Caco-2 (cell line): ENCODE results near the gene ADCY4. TPM values are rescaled to one million over a fixed set of nuclear protein-coding genes. Genes with fewer than 3 reads are reported as not detected.

Experiments used
- BruUV-seq: library from RNA; stranded (reverse); fragments of 400-500 nt; replicated peaks from 2 replicates; lab custom pipeline; 2021; lab: Mats Ljungman, UMichigan
- CTCF ChIA-PET: fragments of 300-600 bp; sonication (Branson Sonifier 250); formaldehyde crosslinking; loops from one replicate; lab custom pipeline; 2022; ENCODE audit warnings: antibody characterized with exemption; lab: Charles Lee
- POLR2A ChIA-PET: fragments of 300-600 bp; sonication (Branson Sonifier 250); formaldehyde crosslinking; loops from one replicate; lab custom pipeline; 2022; ENCODE audit warnings: antibody characterized with exemption; lab: Charles Lee
- DNase-seq, 2 experiments: peaks; one replicate each; pipeline versions ENCODE4 v3.0.0 to v3.0.0-alpha.2; 2020 to 2022
- H3K27me3 ChIP-seq: replicated peaks from 2 replicates; pipeline ENCODE4 v1.6.0; 2011; ENCODE audit warnings: low read length; ENCODE audit not compliant: control insufficient read depth, insufficient read depth
- H3K36me3 ChIP-seq: 2 replicates; pipeline ENCODE4 v1.5.1; 2011; ENCODE audit warnings: low read length; ENCODE audit not compliant: control insufficient read depth, insufficient read depth
- H3K4me1 ChIP-seq: fragments of 250-450 bp; sonication (Bioruptor Pico); 2 replicates; pipeline ENCODE4 v1.5.1; 2020; ENCODE audit warnings: mild to moderate bottlenecking
- H3K4me3 ChIP-seq: 2 replicates; pipeline ENCODE4 v1.5.1; 2011; ENCODE audit warnings: low read depth, mild to moderate bottlenecking, control low read depth, low read length
- H3K9me3 ChIP-seq: fragments of 250-450 bp; sonication (Bioruptor Pico); 2 replicates; pipeline ENCODE4 v1.5.1; 2020; ENCODE audit warnings: mild to moderate bottlenecking, moderate library complexity
- H3K27ac Mint-ChIP-seq: one replicate; pipeline ENCODE4 v1.8.0; 2022; ENCODE audit warnings: mixed read lengths; ENCODE audit not compliant: unreplicated experiment
- H3K27me3 Mint-ChIP-seq: one replicate; pipeline ENCODE4 v1.8.0; 2022; ENCODE audit warnings: mixed read lengths; ENCODE audit not compliant: insufficient read depth, unreplicated experiment
- H3K36me3 Mint-ChIP-seq: one replicate; pipeline ENCODE4 v1.8.0; 2022; ENCODE audit warnings: mild to moderate bottlenecking, mixed read lengths; ENCODE audit not compliant: insufficient read depth, unreplicated experiment
- H3K4me1 Mint-ChIP-seq: one replicate; pipeline ENCODE4 v1.8.0; 2022; ENCODE audit warnings: low read depth, mixed read lengths; ENCODE audit not compliant: unreplicated experiment
- H3K4me3 Mint-ChIP-seq: one replicate; pipeline ENCODE4 v1.8.0; 2022; ENCODE audit warnings: mild to moderate bottlenecking, moderate library complexity, mixed read lengths; ENCODE audit not compliant: unreplicated experiment
- H3K9me3 Mint-ChIP-seq: one replicate; pipeline ENCODE4 v1.8.0; 2022; ENCODE audit warnings: mixed read lengths; ENCODE audit not compliant: unreplicated experiment
- CTCF ChIP-seq, 2 experiments: fragments of 200-600 bp in 1 of 2; IDR thresholded peaks; 1 replicate in 1 of 2; 2 replicates in 1 of 2; pipeline versions ENCODE4 v1.5.1 to v1.8.0; 2011 to 2022; ENCODE audit warnings: antibody characterized with exemption in 1 of 2, control low read depth in 1 of 2, inconsistent platforms in 1 of 2, low read depth in 1 of 2, low read length in 1 of 2, mild to moderate bottlenecking in 1 of 2, moderate library complexity in 1 of 2; ENCODE audit not compliant: insufficient read depth in 1 of 2, severe bottlenecking in 1 of 2, unreplicated experiment in 1 of 2
- intact Hi-C: fragments of 100-400 bp; cut with micrococcal nuclease; formaldehyde crosslinking; loops from one replicate; pipeline ENCODE4 v1.10.0; 2022; ENCODE audit not compliant: unreplicated experiment
- total RNA-seq: library from RNA; stranded (reverse); gene quantifications from 2 replicates; pipeline ENCODE4 v1.2.3, GENCODE V29; 2022

The ADCY4 gene
- total RNA-seq, 1 experiment from 2014 or later: 0.57 TPM

- H3K36me3 Mint-ChIP-seq: peaks cover 16% of the 10 kb centered on the region
- intact Hi-C loops: no loop called here
- Histone ChIP-seq H3K27me3 (no peaks in the 10 kb centered on the region), H3K36me3 (no peaks in the 10 kb centered on the region), H3K9me3 (no peaks in the 10 kb centered on the region), H3K4me1 (peaks cover 14% of the 10 kb centered on the region), H3K4me3 (peak overlapping the region; percentile 33)
- CTCF ChIA-PET: interaction anchor here (1.2 to 1.4 kb wide), 2 partner anchors 9 to 74 kb away, joined by 3 to 18 read pairs; partner anchors contain the start of genes CIDEB and TINF2
- no peak for DNase-seq
- no peak for TF ChIP-seq CTCF (IDR thresholded peaks at IDR 0.05; ENCODE audit: insufficient read depth in 1 of 2, low read depth in 1 of 2, low read length in 1 of 2, severe bottlenecking in 1 of 2, unreplicated experiment in 1 of 2)
- POLR2A ChIA-PET: no interaction called here
- peak overlapping the region; percentile 60 for H3K4me3 Mint-ChIP-seq
- H3K4me1 Mint-ChIP-seq: peaks cover 6% of the 10 kb centered on the region
- no TSS peak for BruUV-seq
- no peak overlapping the region for H3K27ac Mint-ChIP-seq
- H3K27me3 Mint-ChIP-seq: peaks cover 14% of the 10 kb centered on the region
- H3K9me3 Mint-ChIP-seq: no peaks in the 10 kb centered on the region
Measured at GRCh38 chr14:24316597-24316950, 18.3 kb downstream of the ADCY4 start.

- peaks cover 16% of the 10 kb centered on the region for H3K36me3 Mint-ChIP-seq
- H3K4me3 ChIP-seq: peak overlapping the region; percentile 33
- DNase-seq: peak; percentile 71 to 79
- no peaks in the 10 kb centered on the region for H3K9me3 Mint-ChIP-seq
- intact Hi-C loops: no loop called here
- ChIA-PET POLR2A (no interaction called here), CTCF (interaction anchor here (1.1 to 1.4 kb wide), 3 partner anchors 8 to 74 kb away, joined by 3 to 18 read pairs (median 5); partner anchors contain the start of genes CIDEB and TINF2)
- H3K36me3 ChIP-seq: no peaks in the 10 kb centered on the region
- no peaks in the 10 kb centered on the region for H3K9me3 ChIP-seq
- peaks cover 14% of the 10 kb centered on the region for H3K27me3 Mint-ChIP-seq
- H3K27me3 ChIP-seq: no peaks in the 10 kb centered on the region
- peak in 1 of 2 experiments; percentile 47 for TF ChIP-seq CTCF (IDR thresholded peaks at IDR 0.05; ENCODE audit: insufficient read depth in 1 of 2, low read depth in 1 of 2, low read length in 1 of 2, severe bottlenecking in 1 of 2, unreplicated experiment in 1 of 2)
- no peak overlapping the region for H3K27ac Mint-ChIP-seq
- peak overlapping the region; percentile 60 for H3K4me3 Mint-ChIP-seq
- peaks cover 6% of the 10 kb centered on the region for H3K4me1 Mint-ChIP-seq
- H3K4me1 ChIP-seq: peaks cover 14% of the 10 kb centered on the region
- no TSS peak for BruUV-seq
Measured at GRCh38 chr14:24315807-24316596, 18.9 kb downstream of the ADCY4 start.

- no peak for DNase-seq
- POLR2A ChIA-PET: no interaction called here
- peaks cover 13% of the 10 kb centered on the region for H3K27me3 Mint-ChIP-seq
- Histone ChIP-seq H3K9me3 (no peaks in the 10 kb centered on the region), H3K27me3 (no peaks in the 10 kb centered on the region), H3K36me3 (no peaks in the 10 kb centered on the region), H3K4me3 (no peak overlapping the region), H3K4me1 (peaks cover 14% of the 10 kb centered on the region)
- H3K9me3 Mint-ChIP-seq: no peaks in the 10 kb centered on the region
- peak overlapping the region; percentile 60 for H3K4me3 Mint-ChIP-seq
- peaks cover 6% of the 10 kb centered on the region for H3K4me1 Mint-ChIP-seq
- intact Hi-C loops: no loop called here
- TF ChIP-seq CTCF (IDR thresholded peaks at IDR 0.05; ENCODE audit: insufficient read depth in 1 of 2, low read depth in 1 of 2, low read length in 1 of 2, severe bottlenecking in 1 of 2, unreplicated experiment in 1 of 2): no peak
- CTCF ChIA-PET: interaction anchor here (1.1 to 1.4 kb wide), 3 partner anchors 8 to 73 kb away, joined by 3 to 18 read pairs (median 5); partner anchors contain the start of genes CIDEB and TINF2
- peaks cover 16% of the 10 kb centered on the region for H3K36me3 Mint-ChIP-seq
- no peak overlapping the region for H3K27ac Mint-ChIP-seq
- no TSS peak for BruUV-seq
Measured at GRCh38 chr14:24315243-24315806, 19.5 kb downstream of the ADCY4 start.
